GM12872 (cell line): ENCODE data around the gene PRDM10.

Source experiments
- TF ChIP-seq, protein P1 (sequence below): IDR thresholded peaks from 3 replicates; pipeline ENCODE4 v1.5.1; 2011; ENCODE audit warnings: low read depth, mild to moderate bottlenecking, low read length, moderate library complexity; ENCODE audit not compliant: insufficient read depth

The PRDM10 gene

DNA sequence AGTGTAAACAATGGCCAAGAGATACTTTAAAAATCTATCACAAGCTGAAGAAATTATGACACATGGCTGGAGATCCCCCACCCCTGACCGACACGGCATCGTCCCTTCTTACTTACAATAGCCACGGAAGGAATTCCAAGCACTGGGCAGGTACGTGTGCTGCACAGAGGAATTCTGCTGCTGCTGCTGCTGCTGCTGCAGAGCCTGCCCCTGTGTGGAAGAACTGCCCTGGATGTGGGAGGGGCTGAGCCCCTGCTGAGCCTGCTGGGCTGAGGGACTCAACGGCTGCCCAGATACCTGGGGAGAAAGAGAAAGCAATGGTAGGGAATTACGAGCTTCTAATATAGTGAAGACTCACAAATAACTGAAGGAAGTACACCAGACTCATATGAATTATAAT, 92.3 kb downstream of the PRDM10 start:
- TF ChIP-seq, protein P1, sequence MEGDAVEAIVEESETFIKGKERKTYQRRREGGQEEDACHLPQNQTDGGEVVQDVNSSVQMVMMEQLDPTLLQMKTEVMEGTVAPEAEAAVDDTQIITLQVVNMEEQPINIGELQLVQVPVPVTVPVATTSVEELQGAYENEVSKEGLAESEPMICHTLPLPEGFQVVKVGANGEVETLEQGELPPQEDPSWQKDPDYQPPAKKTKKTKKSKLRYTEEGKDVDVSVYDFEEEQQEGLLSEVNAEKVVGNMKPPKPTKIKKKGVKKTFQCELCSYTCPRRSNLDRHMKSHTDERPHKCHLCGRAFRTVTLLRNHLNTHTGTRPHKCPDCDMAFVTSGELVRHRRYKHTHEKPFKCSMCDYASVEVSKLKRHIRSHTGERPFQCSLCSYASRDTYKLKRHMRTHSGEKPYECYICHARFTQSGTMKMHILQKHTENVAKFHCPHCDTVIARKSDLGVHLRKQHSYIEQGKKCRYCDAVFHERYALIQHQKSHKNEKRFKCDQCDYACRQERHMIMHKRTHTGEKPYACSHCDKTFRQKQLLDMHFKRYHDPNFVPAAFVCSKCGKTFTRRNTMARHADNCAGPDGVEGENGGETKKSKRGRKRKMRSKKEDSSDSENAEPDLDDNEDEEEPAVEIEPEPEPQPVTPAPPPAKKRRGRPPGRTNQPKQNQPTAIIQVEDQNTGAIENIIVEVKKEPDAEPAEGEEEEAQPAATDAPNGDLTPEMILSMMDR: no peak

DNA sequence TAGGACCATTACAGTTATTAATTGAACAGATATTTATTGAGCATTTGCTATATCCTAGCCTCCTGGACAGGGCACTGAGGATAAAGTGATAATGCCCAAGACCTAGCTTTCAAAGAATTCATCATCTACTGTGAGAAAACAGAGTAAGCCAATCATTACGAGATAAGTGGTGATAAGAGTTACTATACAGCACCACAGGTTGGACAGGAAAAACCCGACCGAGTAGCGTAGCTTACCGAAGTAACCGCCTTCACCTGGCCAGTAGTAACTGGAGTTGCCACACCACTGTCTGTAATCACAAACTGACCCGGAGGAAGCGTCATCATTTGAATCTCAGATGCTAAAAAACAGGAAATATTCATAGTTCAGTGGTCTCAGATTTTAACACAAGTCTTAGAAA, 97.2 kb downstream of the PRDM10 start:
- TF ChIP-seq, protein P1: no peak

DNA sequence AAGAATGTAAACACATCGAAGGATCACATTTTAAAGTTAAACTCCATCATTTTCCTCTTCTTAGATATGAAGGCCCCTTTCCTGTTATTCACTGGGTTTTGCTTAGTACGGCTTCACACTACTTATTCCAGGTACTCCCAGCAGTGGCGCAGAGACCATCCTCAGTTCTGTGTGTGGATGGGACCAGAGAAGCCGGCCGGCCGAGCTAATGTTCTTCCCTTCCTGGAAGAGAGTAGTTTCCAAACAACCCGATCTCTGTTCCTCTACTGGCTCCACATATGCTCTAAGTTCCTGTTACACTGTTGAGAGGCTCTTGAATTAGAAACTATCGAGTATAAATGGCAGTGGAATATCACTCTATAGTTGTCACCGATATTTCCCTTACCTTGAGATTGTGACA, 106.6 kb downstream of the PRDM10 start:
- TF ChIP-seq, protein P1: no peak

DNA sequence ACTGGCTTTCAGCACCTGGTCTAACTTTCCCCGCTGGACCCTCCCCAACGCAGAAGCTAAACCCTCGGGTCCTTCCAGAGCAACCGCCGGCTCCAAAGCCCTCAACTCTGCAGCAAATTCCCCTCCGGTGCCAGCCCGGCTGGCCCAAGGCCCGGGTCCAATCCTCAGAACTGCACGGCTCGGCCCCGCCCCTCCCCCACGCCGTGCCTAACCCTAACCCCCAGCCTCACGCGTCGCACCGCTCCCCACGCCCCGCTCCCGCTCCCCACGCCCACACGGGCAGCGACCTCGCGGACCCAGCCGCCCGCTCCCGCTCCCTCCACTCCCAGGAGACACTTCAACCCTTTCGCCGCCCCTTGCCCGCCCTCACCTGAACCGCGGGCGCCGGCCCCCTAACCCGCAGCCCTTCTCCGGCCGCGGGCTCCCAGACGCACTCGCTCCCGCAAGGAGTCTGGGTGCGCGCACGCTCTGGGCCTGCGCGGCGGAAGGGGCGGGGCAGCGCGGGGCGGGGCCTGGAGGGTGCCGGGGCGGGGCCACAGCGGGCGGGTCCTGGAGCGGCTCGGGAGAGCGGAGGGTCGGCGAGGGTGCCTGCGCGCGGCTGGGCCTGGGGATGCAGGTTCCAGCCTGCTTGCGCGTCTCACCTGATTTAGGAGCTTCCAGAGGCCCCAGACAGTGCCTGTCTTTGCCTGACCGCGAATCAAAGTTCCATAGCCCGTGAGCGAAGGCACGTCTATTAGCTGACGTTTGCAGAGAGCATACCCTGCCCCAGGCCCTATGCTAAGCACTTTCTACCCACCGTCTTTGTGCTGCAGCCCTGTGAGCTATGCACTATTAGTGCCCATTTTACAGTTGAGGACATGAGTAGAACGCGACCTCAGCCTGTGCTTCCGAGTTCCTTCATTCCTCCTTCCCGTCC, 107.3 kb downstream of the PRDM10 start, which contains the start of gene NFRKB:
TSS of gene NFRKB (minus strand) at position 453 of the 916 bp plus-strand sequence. CDS start 2,729 bp downstream, outside the sequence.
- TF ChIP-seq, protein P1: no peak

DNA sequence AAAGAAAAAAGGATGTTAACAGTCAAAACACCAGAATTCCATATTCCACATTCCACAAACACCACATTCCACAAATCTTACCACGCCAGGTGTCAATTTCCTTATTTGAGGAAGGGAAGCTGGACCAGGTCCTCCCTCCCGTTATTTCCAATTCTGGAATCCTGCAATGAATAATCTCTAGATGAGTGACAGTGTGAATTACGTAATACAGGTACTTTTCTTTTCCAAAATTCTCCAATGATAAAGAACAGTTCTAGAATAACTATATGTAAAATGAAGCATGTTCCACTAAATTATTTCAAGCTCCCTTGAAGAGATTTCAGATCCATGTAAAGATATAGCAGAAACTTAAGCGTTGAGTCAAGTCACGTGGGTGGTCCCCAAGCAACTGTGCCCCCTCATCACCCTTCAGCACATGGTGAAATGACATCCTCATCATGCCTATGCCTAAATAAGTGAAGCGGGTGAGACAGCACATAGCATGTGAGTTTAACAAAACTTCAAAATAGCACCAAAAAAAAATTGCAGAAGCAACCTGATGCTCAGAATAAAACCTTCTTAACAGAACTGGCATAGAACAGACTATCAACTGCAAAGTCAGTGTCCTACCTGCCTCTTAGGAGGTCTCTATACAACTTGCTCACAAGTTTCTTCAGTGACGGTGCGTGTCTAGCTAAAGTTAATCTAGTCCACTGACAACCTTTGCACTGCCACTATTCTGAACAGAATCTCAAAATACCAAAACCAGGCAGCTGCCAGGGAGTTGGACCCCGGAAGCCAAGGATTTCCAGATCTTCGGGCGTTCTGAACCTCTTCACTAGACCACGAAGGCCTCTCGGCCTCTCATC, 108.1 kb downstream of the PRDM10 start:
- TF ChIP-seq, protein P1: no peak

DNA sequence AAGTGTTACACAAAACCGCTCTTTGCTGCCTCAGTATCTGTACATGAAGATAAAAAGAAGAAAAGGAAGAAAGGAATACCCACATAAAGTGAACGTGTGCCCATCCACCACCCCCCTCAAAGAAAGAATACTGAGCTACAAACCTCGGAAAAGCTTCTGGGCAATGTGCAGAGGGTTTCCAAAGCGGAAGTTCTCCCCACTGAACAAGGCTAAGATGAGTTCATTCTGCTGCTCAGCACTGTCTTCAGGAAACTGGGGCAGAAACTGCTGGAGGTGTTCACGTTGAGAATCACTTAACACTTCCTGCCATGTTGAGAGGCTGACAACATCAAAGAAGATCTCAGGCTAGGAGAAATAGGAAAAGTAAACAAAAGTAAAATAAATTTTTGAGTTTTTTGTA, 114.2 kb downstream of the PRDM10 start:
- TF ChIP-seq, protein P1: no peak

DNA sequence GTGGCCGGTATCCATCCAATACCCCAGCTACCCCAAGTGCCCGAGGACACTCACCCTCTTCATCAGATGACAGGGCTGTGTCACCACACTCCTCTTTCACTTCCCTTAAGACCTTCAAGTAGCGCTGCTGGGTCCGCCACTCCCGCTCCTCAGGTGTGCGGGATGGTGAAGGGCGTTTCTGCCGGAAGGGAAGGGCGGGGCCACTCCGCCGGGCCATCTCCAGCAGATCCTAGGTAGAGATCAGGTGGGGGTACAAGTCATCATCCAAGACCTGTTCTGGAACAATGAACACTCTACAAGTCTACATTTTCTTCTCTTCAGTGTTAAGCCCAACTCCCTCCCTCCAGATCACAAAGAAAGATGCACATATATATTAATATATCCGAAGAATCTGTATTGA, 117.3 kb downstream of the PRDM10 start:
- TF ChIP-seq, protein P1: no peak
